SIG-M5 treated with dmso at 0.1 percent for 504 hours (cell line): ENCODE measurements around the gene LCE2C.
"Not testable (repeated sequence)": the region's sequence is repeated elsewhere in the genome, so short reads cannot be mapped to it uniquely, and the experiment has no call there.

Experiments used
- DNase-seq: peaks from one replicate; lab custom pipeline; 2025; ENCODE audit not compliant: unreplicated experiment; lab: John Stamatoyannopoulos, UW

Gene LCE2C, protein sequence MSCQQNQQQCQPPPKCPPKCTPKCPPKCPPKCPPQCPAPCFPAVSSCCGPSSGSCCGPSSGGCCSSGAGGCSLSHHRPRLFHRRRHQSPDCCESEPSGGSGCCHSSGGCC

GRCh38 chr1:152674983-152675382 lies at the start of gene LCE2C:
Gene LCE2C (plus strand): TSS chr1:152675279. CDS start chr1:152676016, 737 bp downstream.
- not testable (repeated sequence) for DNase-seq

DNA sequence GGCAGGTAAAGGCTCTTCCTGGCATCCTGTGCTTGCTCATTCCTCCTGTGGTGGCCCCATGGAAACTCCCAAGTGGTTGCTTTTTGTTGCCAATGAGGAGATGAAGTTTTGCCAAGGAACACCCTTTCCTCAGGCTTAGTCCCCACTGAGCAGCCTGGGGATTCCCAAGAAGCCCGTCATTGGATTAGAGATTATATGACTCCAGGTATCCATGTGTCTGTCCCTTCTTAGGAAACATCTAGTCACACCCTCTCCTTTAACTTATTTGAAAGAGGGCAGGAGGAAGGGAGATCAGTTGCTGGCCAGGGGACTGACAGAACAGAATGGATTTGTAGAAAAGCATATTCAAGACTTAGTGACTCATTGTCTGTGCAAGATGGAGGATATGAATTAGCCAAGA lies 48.3 kb upstream of the LCE2C start:
- DNase-seq: no peak

DNA sequence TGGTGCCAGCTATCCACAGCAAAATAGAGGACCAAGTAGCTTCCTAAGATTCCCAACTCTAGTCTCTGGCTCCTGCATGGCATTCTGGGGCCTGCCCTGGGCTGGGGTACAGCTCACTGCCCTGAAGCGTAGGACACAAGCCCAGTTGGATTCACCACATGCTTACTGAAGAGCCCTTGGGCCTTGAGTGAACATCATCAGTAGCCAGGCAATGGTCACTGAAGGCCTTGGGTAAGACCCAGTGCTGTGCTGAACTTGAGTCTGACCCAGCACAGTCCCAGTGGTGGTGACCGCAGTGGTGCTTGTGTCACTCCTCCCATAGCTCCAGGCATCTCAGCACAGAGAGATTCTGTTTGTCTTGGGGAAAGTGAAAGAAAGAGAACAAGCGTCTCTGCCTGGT lies 44.5 kb upstream of the LCE2C start:
- no peak for DNase-seq

DNA sequence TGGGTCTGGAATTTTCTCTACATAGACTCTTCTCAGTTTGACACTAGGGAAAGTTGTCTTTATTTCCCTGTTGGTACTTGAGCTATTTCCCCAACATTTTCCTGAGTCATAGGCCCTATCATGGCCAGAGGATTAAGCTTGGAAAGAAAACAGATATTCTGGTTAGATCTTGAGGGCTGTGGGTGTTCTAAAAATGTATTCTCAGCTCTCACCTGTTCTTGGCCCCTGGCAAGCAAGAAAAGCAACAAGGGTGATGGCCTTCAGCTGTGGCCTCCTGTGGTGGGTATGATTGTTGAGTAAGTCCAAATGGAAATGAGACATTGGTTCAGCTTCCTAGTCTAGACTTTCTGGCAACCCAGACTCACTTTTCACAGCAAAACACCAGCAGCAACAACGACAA lies 34.7 kb upstream of the LCE2C start:
- DNase-seq: no peak

- DNase-seq: no peak
Measured at GRCh38 chr1:152643945-152644344, 31.1 kb upstream of the LCE2C start.

DNA sequence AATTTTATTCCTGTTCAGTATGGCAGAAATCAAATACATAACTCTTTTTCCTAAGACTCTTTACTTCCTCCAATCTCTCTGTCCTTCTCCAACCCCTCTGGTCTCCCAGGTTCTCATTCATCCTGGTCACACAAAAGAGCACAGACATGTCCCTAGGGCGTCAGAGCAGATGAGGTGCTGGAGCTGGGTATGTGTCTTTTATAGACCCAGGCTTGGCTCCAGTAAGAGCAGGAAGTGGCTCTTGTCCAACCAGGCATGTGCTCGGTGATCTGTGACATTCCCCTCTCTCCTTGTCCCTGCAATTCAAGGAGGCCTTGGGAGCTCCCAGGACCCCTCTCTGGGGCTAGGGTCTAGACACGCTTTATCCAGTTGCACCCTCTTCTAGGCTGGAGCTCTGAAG lies 29.9 kb upstream of the LCE2C start:
- no peak for DNase-seq

DNA sequence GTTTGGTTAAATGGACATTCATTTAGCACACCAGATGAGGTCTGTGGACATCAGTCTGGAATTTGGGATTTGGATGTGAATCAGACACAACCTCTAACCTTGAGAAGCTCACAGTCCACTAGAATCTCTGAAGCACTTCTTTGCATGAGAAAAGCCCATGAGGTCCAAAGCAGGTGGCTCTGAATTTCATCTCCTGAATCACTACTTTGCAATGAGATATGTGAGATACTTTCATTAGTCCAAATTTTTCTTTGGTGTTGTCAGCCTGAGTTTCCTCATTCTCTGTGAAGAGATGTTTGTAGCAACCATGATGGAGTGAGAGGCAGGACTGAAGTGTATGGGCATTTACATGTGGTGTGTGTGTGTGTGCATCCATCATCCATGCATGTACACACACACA lies 28.4 kb upstream of the LCE2C start:
- DNase-seq: no peak

DNA sequence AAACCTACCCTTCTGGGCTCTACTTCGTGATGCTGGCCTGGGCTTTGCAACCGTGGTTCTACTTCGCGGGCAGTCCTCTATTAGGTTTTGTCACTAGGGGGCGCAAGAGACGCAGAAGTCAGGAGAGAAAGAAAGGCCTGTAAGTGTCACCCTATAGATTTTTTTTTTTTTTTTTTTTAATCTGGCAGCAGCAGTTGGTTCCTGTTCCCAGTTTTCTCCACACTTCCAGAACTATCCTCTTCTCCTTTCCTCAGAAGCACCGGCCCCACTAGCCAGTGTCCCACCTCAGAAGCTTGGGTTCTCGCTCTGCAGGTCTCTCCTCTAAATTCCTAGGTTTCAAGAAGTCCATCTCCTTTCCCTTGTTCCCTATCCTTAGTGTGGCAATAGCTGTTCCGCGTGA lies 21.0 kb upstream of the LCE2C start:
- peak; percentile 48 for DNase-seq

DNA sequence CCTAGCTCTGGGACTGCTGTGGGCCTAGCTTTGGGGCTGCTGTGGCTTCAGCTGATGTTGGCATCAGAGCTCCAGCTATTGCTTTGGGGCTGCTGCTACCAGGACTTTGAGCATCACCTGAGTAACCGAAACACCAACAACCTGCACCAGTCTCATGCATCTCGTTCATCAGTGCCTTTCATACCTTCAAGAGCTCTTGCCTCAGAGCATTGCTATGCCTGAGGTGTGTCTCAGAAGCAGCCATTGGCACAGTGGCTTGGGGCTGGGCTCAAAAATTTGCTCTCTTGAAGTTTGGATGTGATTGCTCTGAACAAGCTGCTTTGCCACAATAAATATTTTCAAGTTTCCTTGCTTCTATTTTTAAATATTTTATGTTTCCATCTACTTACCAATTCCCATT lies 18.6 kb upstream of the LCE2C start:
- DNase-seq: no peak

GRCh38 chr1:152657677-152658076 lies 17.4 kb upstream of the LCE2C start:
- DNase-seq: no peak

GRCh38 chr1:152658649-152659048 lies 16.4 kb upstream of the LCE2C start:
- no peak for DNase-seq

- no peak for DNase-seq
Measured at GRCh38 chr1:152663098-152663497, 12.0 kb upstream of the LCE2C start, which contains the start of gene LCE2D. Gene LCE2D (plus strand): TSS chr1:152663380. CDS start chr1:152664106, 726 bp downstream.

DNA sequence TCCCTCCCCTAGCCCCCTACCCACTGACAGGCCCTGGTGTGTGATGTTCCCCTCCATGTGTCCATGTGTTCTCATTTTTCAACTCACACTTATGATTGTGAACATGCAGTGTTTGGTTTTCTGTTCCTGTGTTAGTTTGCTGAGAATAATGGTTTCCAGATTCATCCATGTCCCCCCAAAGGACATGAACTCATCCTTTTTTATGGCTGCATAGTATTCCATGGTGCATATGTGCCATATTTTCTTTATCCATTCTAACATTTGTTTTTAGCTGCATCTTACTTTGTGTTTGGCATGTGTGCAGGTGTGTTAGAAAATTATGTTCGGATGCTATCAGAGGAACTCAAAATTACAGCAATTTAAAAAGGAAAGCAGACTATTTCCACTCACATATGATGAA lies 8.9 kb upstream of the LCE2C start:
- not testable (repeated sequence) for DNase-seq

- no peak for DNase-seq
Measured at GRCh38 chr1:152667648-152668047, 7.4 kb upstream of the LCE2C start.

GRCh38 chr1:152673016-152673415 lies 2.1 kb upstream of the LCE2C start:
- DNase-seq: no peak

GRCh38 chr1:152679459-152679858 lies 4.4 kb downstream of the LCE2C start:
- no peak for DNase-seq

GRCh38 chr1:152681616-152682015 lies 6.5 kb downstream of the LCE2C start:
- no peak for DNase-seq

- no peak for DNase-seq
Measured at GRCh38 chr1:152683846-152684245, 8.8 kb downstream of the LCE2C start.

DNA sequence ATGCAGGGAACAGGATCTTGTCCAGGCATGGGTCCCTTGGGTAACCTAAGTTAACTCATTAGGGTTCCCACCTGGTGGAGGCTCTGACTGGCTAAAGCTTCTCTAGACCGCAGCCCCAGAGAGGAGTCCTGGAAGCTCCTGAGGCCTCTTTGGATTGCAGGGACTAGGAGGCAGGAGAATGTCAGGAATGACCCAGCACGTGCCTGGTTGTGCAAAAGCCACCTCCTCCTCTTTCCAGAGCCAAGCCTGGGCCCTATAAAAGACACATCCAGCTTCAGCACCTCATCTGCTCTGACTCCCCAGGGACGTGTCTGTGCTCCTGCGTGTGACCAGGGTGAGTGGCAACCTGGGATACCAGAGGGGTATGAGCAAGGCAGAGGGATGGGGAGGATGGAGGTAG lies 10.7 kb downstream of the LCE2C start, which contains the start of gene LCE2B:
Gene LCE2B (plus strand): TSS at position 301 of the 400 bp plus-strand sequence. CDS start 721 bp downstream, outside the sequence.
- DNase-seq: not testable (repeated sequence)

GRCh38 chr1:152697701-152698600 lies 22.9 kb downstream of the LCE2C start, which contains the start of gene LCE2A:
Gene LCE2A (plus strand): TSS chr1:152698345. CDS start chr1:152698902, 557 bp downstream.
- DNase-seq: no peak

- no peak for DNase-seq
Measured at GRCh38 chr1:152699746-152700145, 24.7 kb downstream of the LCE2C start.

DNA sequence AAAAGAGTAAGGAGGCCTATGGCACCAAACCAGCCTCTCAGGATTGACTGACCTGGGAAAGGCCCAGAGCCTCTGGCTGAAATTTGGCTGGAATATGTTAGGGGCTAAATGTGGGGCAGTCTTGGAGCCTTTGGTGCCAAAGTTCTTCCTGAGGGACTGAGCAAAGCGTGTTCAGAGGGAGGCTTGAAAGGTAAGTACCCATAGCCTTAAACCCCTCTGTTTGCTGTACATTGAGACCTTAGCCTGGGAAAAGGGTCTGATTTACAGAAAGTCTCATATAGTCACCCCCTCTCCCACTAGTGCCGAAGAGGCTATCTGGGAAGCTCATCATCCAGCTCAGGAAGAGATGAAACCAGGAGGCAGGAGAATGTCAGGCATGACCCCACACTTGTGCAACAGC lies 32.8 kb downstream of the LCE2C start, which contains the start of gene LCE4A:
Gene LCE4A (plus strand): TSS at position 301 of the 400 bp plus-strand sequence. CDS start 916 bp downstream, outside the sequence.
- no peak for DNase-seq
